H9 (cell line): Measurements from ENCODE around the gene RRP15. TPM values are rescaled to one million over a fixed set of nuclear protein-coding genes. Genes with fewer than 3 reads are reported as not detected.

ENCODE experiments used
- DNase-seq: peaks from one replicate; pipeline ENCODE4 v3.0.0-alpha.2; 2017
- H2AFZ ChIP-seq: one replicate; pipeline ENCODE4 v1.6.1; 2013; ENCODE audit warnings: mild to moderate bottlenecking, low read length, control low read depth, moderate library complexity
- H2AK5ac ChIP-seq: 2 replicates; pipeline ENCODE4 v1.6.1; 2013; ENCODE audit warnings: low read length, control low read depth, mixed read lengths; ENCODE audit not compliant: insufficient read length
- H2BK120ac ChIP-seq: one replicate; pipeline ENCODE4 v1.6.1; 2013; ENCODE audit warnings: low read depth, mild to moderate bottlenecking, low read length, control low read depth, inconsistent platforms; ENCODE audit not compliant: poor library complexity, severe bottlenecking
- H2BK12ac ChIP-seq: 2 replicates; pipeline ENCODE4 v1.6.1; 2013; ENCODE audit warnings: low read length, control low read depth, mixed read lengths, low read depth; ENCODE audit not compliant: insufficient read length
- H2BK15ac ChIP-seq: 2 replicates; pipeline ENCODE4 v1.6.1; 2013; ENCODE audit warnings: low read depth, low read length, control low read depth
- H2BK20ac ChIP-seq: one replicate; pipeline ENCODE4 v1.6.1; 2013; ENCODE audit warnings: low read depth, mild to moderate bottlenecking, low read length, control low read depth, inconsistent platforms; ENCODE audit not compliant: poor library complexity, severe bottlenecking
- H2BK5ac ChIP-seq: 2 replicates; pipeline ENCODE4 v1.6.1; 2013; ENCODE audit warnings: low read length, control low read depth, mixed read lengths; ENCODE audit not compliant: insufficient read length
- H3K14ac ChIP-seq: 2 replicates; pipeline ENCODE4 v1.6.1; 2013; ENCODE audit warnings: low read length, control low read depth; ENCODE audit not compliant: insufficient read depth
- H3K18ac ChIP-seq: 2 replicates; pipeline ENCODE4 v1.6.1; 2013; ENCODE audit warnings: low read depth, mild to moderate bottlenecking, mixed read lengths, low read length, control low read depth; ENCODE audit not compliant: insufficient read length
- H3K23ac ChIP-seq: 2 replicates; pipeline ENCODE4 v1.6.1; 2013; ENCODE audit warnings: low read length, control low read depth, mixed read lengths, low read depth; ENCODE audit not compliant: insufficient read length
- H3K23me2 ChIP-seq: 2 replicates; pipeline ENCODE4 v1.6.1; 2013; ENCODE audit warnings: low read depth, mild to moderate bottlenecking, mixed read lengths, low read length, control low read depth; ENCODE audit not compliant: insufficient read length, poor library complexity, severe bottlenecking
- H3K27ac ChIP-seq: 2 replicates; pipeline ENCODE4 v1.5.1; 2013; ENCODE audit warnings: low read length, control low read depth, mixed read lengths, low read depth; ENCODE audit not compliant: insufficient read length
- H3K27me3 ChIP-seq: 2 replicates; pipeline ENCODE4 v1.6.1; 2013; ENCODE audit warnings: low read length, control low read depth, inconsistent platforms; ENCODE audit not compliant: insufficient read depth
- H3K4ac ChIP-seq: 2 replicates; pipeline ENCODE4 v1.6.1; 2013; ENCODE audit warnings: low read depth, mild to moderate bottlenecking, control low read depth, inconsistent platforms, low read length, moderate library complexity
- H3K4me1 ChIP-seq: 2 replicates; pipeline ENCODE4 v1.6.1; 2013; ENCODE audit warnings: low read length, control low read depth, inconsistent platforms; ENCODE audit not compliant: insufficient read depth
- H3K4me2 ChIP-seq: 2 replicates; pipeline ENCODE4 v1.6.1; 2013; ENCODE audit warnings: low read length, control low read depth, mixed read lengths; ENCODE audit not compliant: insufficient read length, insufficient read depth
- H3K56ac ChIP-seq: 2 replicates; pipeline ENCODE4 v1.6.1; 2013; ENCODE audit warnings: low read depth, mild to moderate bottlenecking, mixed read lengths, low read length, control low read depth; ENCODE audit not compliant: insufficient read length
- H3K79me1 ChIP-seq: 2 replicates; pipeline ENCODE4 v1.6.1; 2013; ENCODE audit warnings: low read depth, mild to moderate bottlenecking, moderate library complexity, low read length, control low read depth, inconsistent platforms; ENCODE audit not compliant: insufficient read depth, poor library complexity, severe bottlenecking
- H3K79me2 ChIP-seq: 2 replicates; pipeline ENCODE4 v1.6.1; 2013; ENCODE audit warnings: low read length, control low read depth, inconsistent platforms; ENCODE audit not compliant: insufficient read depth
- H3K9ac ChIP-seq: 2 replicates; pipeline ENCODE4 v1.6.1; 2013; ENCODE audit warnings: low read length, control low read depth, mixed read lengths; ENCODE audit not compliant: insufficient read length; ENCODE audit errors: extremely low read depth
- H3K9me3 ChIP-seq: one replicate; pipeline ENCODE4 v1.6.1; 2013; ENCODE audit warnings: low read depth, low read length, inconsistent platforms; ENCODE audit not compliant: control insufficient read depth
- H3T11ph ChIP-seq: one replicate; pipeline ENCODE4 v1.6.1; 2013; ENCODE audit warnings: mild to moderate bottlenecking, low read length, control low read depth, inconsistent platforms
- H4K20me1 ChIP-seq: one replicate; pipeline ENCODE4 v1.6.1; 2013; ENCODE audit not compliant: control insufficient read depth, insufficient read length, insufficient read depth
- H4K5ac ChIP-seq: 2 replicates; pipeline ENCODE4 v1.6.1; 2013; ENCODE audit warnings: low read depth, mild to moderate bottlenecking, mixed read lengths, low read length, control low read depth; ENCODE audit not compliant: insufficient read length
- H4K8ac ChIP-seq: replicated peaks from 2 replicates; pipeline ENCODE4 v1.6.1; 2013; ENCODE audit warnings: low read length, control low read depth, mixed read lengths, low read depth; ENCODE audit not compliant: insufficient read length
- H4K91ac ChIP-seq: 2 replicates; pipeline ENCODE4 v1.6.1; 2013; ENCODE audit warnings: low read depth, mild to moderate bottlenecking, moderate library complexity, mixed read lengths, low read length, control low read depth; ENCODE audit not compliant: insufficient read length
- H3K27ac Mint-ChIP-seq, 3 experiments: 2 replicates in 2 of 3; 3 replicates in 1 of 3; pipeline ENCODE4 v1.8.0; 2020 to 2021; ENCODE audit warnings: mixed read lengths in 3 of 3, mild to moderate bottlenecking in 1 of 3, moderate library complexity in 1 of 3
- H3K27me3 Mint-ChIP-seq: 2 replicates; pipeline ENCODE4 v1.8.0; 2021; ENCODE audit warnings: low read depth, mild to moderate bottlenecking, moderate library complexity, mixed read lengths
- H3K36me3 Mint-ChIP-seq, 3 experiments: 2 replicates in 2 of 3; 3 replicates in 1 of 3; pipeline ENCODE4 v1.8.0; 2020 to 2021; ENCODE audit warnings: low read depth in 3 of 3, mixed read lengths in 3 of 3; ENCODE audit not compliant: insufficient read depth in 1 of 3
- H3K4me1 Mint-ChIP-seq, 2 experiments: 2 replicates each; pipeline ENCODE4 v1.8.0; 2020; ENCODE audit warnings: mixed read lengths in 2 of 2
- H3K4me3 Mint-ChIP-seq, 2 experiments: 2 replicates in 1 of 2; 3 replicates in 1 of 2; pipeline ENCODE4 v1.8.0; 2020 to 2021; ENCODE audit warnings: mild to moderate bottlenecking in 2 of 2, mixed read lengths in 2 of 2, moderate library complexity in 1 of 2
- H3K9me3 Mint-ChIP-seq, 2 experiments: 2 replicates in 1 of 2; 3 replicates in 1 of 2; pipeline ENCODE4 v1.8.0; 2020; ENCODE audit warnings: mild to moderate bottlenecking in 2 of 2, mixed read lengths in 2 of 2, moderate library complexity in 1 of 2
- WGBS: extraction: QIAGEN DNeasy Blood & Tissue Kit; methylation state at CpG from one replicate; pipeline ENCODE4 v1.1.7; 2013; ENCODE audit warnings: missing lambda C conversion rate, low lambda C conversion rate, mixed read lengths; ENCODE audit not compliant: insufficient read length; ENCODE audit errors: extremely low coverage; 5-methylcytosine and 5-hydroxymethylcytosine counted together
- total RNA-seq: library from RNA; stranded (reverse); gene quantifications from 2 replicates; pipeline ENCODE4 v1.2.1, GENCODE V29; 2021
- TF ChIP-seq, protein P1 (sequence below): fragments of 200-600 bp; sonication (generic); conservative IDR thresholded peaks from 3 replicates; pipeline ENCODE4 v1.8.0; 2021; ENCODE audit warnings: antibody characterized with exemption, mild to moderate bottlenecking

RRP15 gene
- total RNA-seq, 1 experiment from 2014 or later: 48.7 TPM

DNA sequence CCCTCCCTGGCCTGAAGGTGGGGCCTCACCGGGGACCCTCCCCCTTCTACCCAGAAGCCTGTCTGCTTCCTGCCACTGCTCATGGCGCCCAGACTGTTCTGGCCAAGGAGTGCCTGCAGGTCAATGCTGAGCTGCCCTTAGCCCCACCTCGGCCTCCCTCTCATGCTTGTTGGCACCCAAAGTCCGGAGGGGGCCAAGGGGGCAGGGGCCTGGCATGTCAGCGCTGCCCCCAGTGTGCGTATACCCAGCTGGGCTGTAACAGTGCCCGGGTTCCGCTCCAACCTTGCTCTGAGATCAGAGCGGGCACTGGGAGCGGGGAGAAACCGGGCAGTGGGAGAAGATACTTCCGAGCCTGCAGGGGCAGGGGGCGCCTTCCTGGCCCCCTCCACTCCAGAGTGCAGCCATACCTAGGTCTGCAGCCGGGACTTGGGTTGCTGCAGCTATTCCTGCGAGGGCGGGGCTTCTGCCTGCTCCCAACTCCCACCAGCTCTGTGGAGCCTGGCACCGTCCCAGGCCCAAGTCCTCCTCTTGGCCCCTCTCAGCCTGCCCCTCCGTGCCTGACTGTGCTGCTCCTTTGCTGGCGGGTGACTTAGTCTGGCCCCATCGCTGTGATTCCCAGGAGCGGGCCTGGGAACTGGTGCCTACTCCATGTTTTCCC, 38.6 kb downstream of the RRP15 start:
- WGBS: no CpG with 5 or more reads among the region's 21 CpGs

More for the DNA sequence above, 38.6 kb downstream of the RRP15 start:
- no peaks in the 10 kb centered on the region for H3K9me3 Mint-ChIP-seq
- Histone ChIP-seq H2AK5ac (no peak overlapping the region), H3T11ph (no peak overlapping the region), H3K27ac (no peak overlapping the region), H3K56ac (no peak overlapping the region), H3K18ac (no peak overlapping the region), H2BK120ac (no peak overlapping the region), H2BK5ac (no peak overlapping the region), H3K4ac (no peak overlapping the region), H3K27me3 (no peaks in the 10 kb centered on the region), H3K9me3 (no peaks in the 10 kb centered on the region), H2BK20ac (no peak overlapping the region), H4K8ac (no peak overlapping the region), H3K4me2 (no peak overlapping the region), H3K4me1 (no peaks in the 10 kb centered on the region), H4K20me1 (no peaks in the 10 kb centered on the region), H2BK12ac (no peak overlapping the region), H3K79me2 (no peaks in the 10 kb centered on the region), H4K91ac (no peak overlapping the region), H3K79me1 (no peaks in the 10 kb centered on the region), H3K23me2 (no peaks in the 10 kb centered on the region), H2BK15ac (no peak overlapping the region), H3K9ac (no peak overlapping the region), H3K23ac (no peak overlapping the region), H4K5ac (no peak overlapping the region), H3K14ac (no peak overlapping the region), H2AFZ (no peak overlapping the region)
- TF ChIP-seq, protein P1, sequence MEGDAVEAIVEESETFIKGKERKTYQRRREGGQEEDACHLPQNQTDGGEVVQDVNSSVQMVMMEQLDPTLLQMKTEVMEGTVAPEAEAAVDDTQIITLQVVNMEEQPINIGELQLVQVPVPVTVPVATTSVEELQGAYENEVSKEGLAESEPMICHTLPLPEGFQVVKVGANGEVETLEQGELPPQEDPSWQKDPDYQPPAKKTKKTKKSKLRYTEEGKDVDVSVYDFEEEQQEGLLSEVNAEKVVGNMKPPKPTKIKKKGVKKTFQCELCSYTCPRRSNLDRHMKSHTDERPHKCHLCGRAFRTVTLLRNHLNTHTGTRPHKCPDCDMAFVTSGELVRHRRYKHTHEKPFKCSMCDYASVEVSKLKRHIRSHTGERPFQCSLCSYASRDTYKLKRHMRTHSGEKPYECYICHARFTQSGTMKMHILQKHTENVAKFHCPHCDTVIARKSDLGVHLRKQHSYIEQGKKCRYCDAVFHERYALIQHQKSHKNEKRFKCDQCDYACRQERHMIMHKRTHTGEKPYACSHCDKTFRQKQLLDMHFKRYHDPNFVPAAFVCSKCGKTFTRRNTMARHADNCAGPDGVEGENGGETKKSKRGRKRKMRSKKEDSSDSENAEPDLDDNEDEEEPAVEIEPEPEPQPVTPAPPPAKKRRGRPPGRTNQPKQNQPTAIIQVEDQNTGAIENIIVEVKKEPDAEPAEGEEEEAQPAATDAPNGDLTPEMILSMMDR: no peak
- H3K36me3 Mint-ChIP-seq: peaks cover 19 to 35% (median 32%) of the 10 kb centered on the region in 3 experiments
- DNase-seq: no peak
- H3K27ac Mint-ChIP-seq: peak overlapping the region in 1 of 3 experiments; percentile 49; a peak in 1 of 7 replicates
- no peak overlapping the region for H3K4me3 Mint-ChIP-seq
- H3K4me1 Mint-ChIP-seq: no peaks in the 10 kb centered on the region
- no peaks in the 10 kb centered on the region for H3K27me3 Mint-ChIP-seq
